ENCODE measurements around the gene ACACA. TPM values are rescaled to one million over a fixed set of nuclear protein-coding genes. Genes with fewer than 3 reads are reported as not detected.

ACACA gene
- total and polyA plus RNA-seq, 2 donors (not counting 1 experiment from before 2014, with no cell fraction given): 45.2 to 123 TPM

DNA sequence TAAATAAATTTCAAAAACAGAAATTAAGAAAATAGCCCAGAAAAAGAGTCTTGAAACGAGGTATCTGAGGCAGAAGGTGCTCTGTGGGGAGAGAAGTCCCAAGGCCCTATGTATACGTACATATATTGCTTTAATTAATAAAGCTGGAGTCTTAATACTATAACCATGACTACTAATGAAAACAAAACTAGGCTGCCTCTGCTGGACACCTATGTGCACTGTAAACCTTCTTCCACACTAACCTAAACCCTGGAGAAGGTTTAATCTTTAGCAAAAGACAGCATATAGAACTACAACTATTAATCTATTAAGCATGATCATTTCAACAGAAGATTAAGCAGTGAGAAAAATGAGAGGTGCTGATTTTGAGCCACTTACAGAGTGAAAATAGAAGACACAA, 184.8 kb downstream of the ACACA start:
- no peak overlapping the region for H2AFZ ChIP-seq (ENCODE audit: low read length)
- no peak overlapping the region for H3K9ac ChIP-seq (ENCODE audit: insufficient read depth, low read length)
- H3K27ac ChIP-seq (ENCODE audit: insufficient read depth, low read length): no peak overlapping the region
- H4K20me1 ChIP-seq (ENCODE audit: control insufficient read depth, extremely low read depth, insufficient read depth, low read length): no peaks in the 10 kb centered on the region
- DNase-seq (ENCODE audit: low read depth in 2 of 2): no peak
- no peak overlapping the region for H3K4me2 ChIP-seq (ENCODE audit: extremely low read depth, insufficient read depth, low read length)
- H3K4me1 ChIP-seq (ENCODE audit: control insufficient read depth, extremely low read depth, insufficient read depth, low read length): no peaks in the 10 kb centered on the region
- no peaks in the 10 kb centered on the region for H3K79me2 ChIP-seq (ENCODE audit: control insufficient read depth, insufficient read depth, low read length)
- H3K36me3 ChIP-seq (ENCODE audit: control insufficient read depth, insufficient read depth, low read length): peaks cover 9% of the 10 kb centered on the region
- TF ChIP-seq EZH2 (IDR thresholded peaks at IDR 0.05; ENCODE audit: low read length, missing control alignments): no peak
- TF ChIP-seq, protein P1, sequence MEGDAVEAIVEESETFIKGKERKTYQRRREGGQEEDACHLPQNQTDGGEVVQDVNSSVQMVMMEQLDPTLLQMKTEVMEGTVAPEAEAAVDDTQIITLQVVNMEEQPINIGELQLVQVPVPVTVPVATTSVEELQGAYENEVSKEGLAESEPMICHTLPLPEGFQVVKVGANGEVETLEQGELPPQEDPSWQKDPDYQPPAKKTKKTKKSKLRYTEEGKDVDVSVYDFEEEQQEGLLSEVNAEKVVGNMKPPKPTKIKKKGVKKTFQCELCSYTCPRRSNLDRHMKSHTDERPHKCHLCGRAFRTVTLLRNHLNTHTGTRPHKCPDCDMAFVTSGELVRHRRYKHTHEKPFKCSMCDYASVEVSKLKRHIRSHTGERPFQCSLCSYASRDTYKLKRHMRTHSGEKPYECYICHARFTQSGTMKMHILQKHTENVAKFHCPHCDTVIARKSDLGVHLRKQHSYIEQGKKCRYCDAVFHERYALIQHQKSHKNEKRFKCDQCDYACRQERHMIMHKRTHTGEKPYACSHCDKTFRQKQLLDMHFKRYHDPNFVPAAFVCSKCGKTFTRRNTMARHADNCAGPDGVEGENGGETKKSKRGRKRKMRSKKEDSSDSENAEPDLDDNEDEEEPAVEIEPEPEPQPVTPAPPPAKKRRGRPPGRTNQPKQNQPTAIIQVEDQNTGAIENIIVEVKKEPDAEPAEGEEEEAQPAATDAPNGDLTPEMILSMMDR (conservative IDR thresholded peaks at IDR 0.05 in 1 of 2, IDR thresholded peaks at IDR 0.05 in 1 of 2; ENCODE audit: low read depth in 1 of 2, low read length in 2 of 2): peak in 1 of 2 donors; percentile 22
- H3K4me3 ChIP-seq (replicated peaks in 1 of 4; ENCODE audit: control extremely low read depth in 1 of 4, insufficient read depth in 1 of 4, low read depth in 3 of 4, low read length in 4 of 4): no peak overlapping the region
- H3K9me3 ChIP-seq (ENCODE audit: control insufficient read depth, insufficient read depth, low read depth, low read length): no peaks in the 10 kb centered on the region
- H3K27me3 ChIP-seq (ENCODE audit: control insufficient read depth, insufficient read depth, low read length): no peaks in the 10 kb centered on the region

DNA sequence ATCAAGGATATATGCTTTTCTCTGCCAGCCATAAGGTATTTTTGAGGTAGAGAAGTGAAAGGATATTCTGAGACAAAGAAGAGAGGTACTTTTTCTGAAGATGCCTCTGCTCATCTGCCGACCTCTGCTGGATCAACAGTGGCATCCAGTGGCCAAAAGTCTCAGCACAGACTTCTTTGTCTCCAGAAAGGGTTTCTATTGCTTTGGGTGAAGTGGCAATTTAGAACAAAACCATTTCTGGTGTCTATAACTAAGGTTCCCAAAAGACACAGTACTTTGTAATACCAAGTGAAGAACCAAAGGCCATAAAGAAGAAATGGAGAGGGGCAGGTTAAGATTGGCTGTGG, 186.1 kb downstream of the ACACA start:
- TF ChIP-seq, protein P1 (conservative IDR thresholded peaks at IDR 0.05 in 1 of 2, IDR thresholded peaks at IDR 0.05 in 1 of 2; ENCODE audit: low read depth in 1 of 2, low read length in 2 of 2): peak; percentile 46 to 67
- no peak for TF ChIP-seq EZH2 (IDR thresholded peaks at IDR 0.05; ENCODE audit: low read length, missing control alignments)
- no peak overlapping the region for H2AFZ ChIP-seq (ENCODE audit: low read length)
- H3K9me3 ChIP-seq (ENCODE audit: control insufficient read depth, insufficient read depth, low read depth, low read length): no peaks in the 10 kb centered on the region
- no peak overlapping the region for H3K27ac ChIP-seq (ENCODE audit: insufficient read depth, low read length)
- no peaks in the 10 kb centered on the region for H4K20me1 ChIP-seq (ENCODE audit: control insufficient read depth, extremely low read depth, insufficient read depth, low read length)
- no peaks in the 10 kb centered on the region for H3K27me3 ChIP-seq (ENCODE audit: control insufficient read depth, insufficient read depth, low read length)
- no peaks in the 10 kb centered on the region for H3K4me1 ChIP-seq (ENCODE audit: control insufficient read depth, extremely low read depth, insufficient read depth, low read length)
- peak in 1 of 2 donors; percentile 46 for DNase-seq (ENCODE audit: low read depth in 2 of 2)
- no peak overlapping the region for H3K9ac ChIP-seq (ENCODE audit: insufficient read depth, low read length)
- no peak overlapping the region for H3K4me3 ChIP-seq (replicated peaks in 1 of 4; ENCODE audit: control extremely low read depth in 1 of 4, insufficient read depth in 1 of 4, low read depth in 3 of 4, low read length in 4 of 4)
- H3K4me2 ChIP-seq (ENCODE audit: extremely low read depth, insufficient read depth, low read length): no peak overlapping the region
- H3K36me3 ChIP-seq (ENCODE audit: control insufficient read depth, insufficient read depth, low read length): peaks cover 8% of the 10 kb centered on the region
- H3K79me2 ChIP-seq (ENCODE audit: control insufficient read depth, insufficient read depth, low read length): no peaks in the 10 kb centered on the region

DNA sequence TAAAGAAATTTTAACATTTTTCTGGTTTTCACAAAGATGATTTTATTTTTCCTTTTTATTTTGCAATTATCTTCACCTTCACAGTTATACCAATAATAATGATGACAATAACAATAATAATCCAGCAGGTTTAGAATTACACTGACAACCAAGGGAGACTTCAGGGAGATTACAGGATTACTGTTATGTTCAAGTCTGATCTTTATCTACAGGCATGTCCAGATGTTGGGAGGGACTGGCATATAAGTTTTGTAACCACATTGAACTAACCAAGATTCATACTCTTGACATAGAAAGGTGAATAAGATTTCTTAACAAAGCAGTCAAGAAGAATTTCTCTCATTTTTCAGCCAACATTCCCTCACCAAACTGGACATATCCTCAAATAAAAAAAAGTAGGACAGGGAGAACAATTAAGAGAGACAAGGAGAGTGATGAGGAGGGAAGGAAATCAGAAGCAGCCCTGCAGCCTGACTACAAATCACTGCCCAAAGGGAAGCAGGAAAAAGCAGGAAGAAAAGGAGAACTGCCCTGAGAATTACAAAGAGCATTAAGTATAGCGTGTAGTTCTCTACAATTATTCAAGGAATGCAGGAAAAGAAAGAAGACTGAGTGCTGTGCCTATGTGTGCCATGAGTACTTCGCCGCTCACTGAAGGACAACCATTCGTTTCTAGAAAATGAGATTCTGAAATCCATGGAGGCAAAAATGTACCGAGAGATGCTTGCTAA, 186.6 kb downstream of the ACACA start:
- Histone ChIP-seq H3K4me1 (ENCODE audit: control insufficient read depth, extremely low read depth, insufficient read depth, low read length) (no peaks in the 10 kb centered on the region), H3K79me2 (ENCODE audit: control insufficient read depth, insufficient read depth, low read length) (no peaks in the 10 kb centered on the region), H3K4me3 (replicated peaks in 1 of 4; ENCODE audit: control extremely low read depth in 1 of 4, insufficient read depth in 1 of 4, low read depth in 3 of 4, low read length in 4 of 4) (no peak overlapping the region), H3K9me3 (ENCODE audit: control insufficient read depth, insufficient read depth, low read depth, low read length) (no peaks in the 10 kb centered on the region), H4K20me1 (ENCODE audit: control insufficient read depth, extremely low read depth, insufficient read depth, low read length) (no peaks in the 10 kb centered on the region), H3K27ac (ENCODE audit: insufficient read depth, low read length) (no peak overlapping the region), H3K4me2 (ENCODE audit: extremely low read depth, insufficient read depth, low read length) (no peak overlapping the region), H3K9ac (ENCODE audit: insufficient read depth, low read length) (no peak overlapping the region), H3K27me3 (ENCODE audit: control insufficient read depth, insufficient read depth, low read length) (no peaks in the 10 kb centered on the region), H2AFZ (ENCODE audit: low read length) (no peak overlapping the region), H3K36me3 (ENCODE audit: control insufficient read depth, insufficient read depth, low read length) (peaks cover 4% of the 10 kb centered on the region)
- DNase-seq (ENCODE audit: low read depth in 2 of 2): no peak
- TF ChIP-seq, protein P1 (conservative IDR thresholded peaks at IDR 0.05 in 1 of 2, IDR thresholded peaks at IDR 0.05 in 1 of 2; ENCODE audit: low read depth in 1 of 2, low read length in 2 of 2): no peak
- TF ChIP-seq EZH2 (IDR thresholded peaks at IDR 0.05; ENCODE audit: low read length, missing control alignments): no peak

Data from fibroblast of lung (primary cell).